Measurements from ENCODE around the gene MELTF. TPM values are rescaled to one million over a fixed set of nuclear protein-coding genes. Genes with fewer than 3 reads are reported as not detected.

MELTF gene
- total and polyA plus RNA-seq, 2 of the 13 experiments (the other 11 are each of a cell fraction or from before 2014, with no cell fraction given), result 3.2 to 7.5 TPM

- no peak for TF ChIP-seq GMEB2 (CRISPR knock-in tag; IDR thresholded peaks at IDR 0.05; ENCODE audit: low read depth)
- no peak for TF ChIP-seq YEATS2 (CRISPR knock-in tag; IDR thresholded peaks at IDR 0.05; ENCODE audit: borderline replicate concordance)
- no peak for TF ChIP-seq SMARCE1 (IDR thresholded peaks at IDR 0.05; ENCODE audit: borderline replicate concordance)
- 0 out of 2 replicates have a peak, but pooled peaks have one; percentile 15 for TF ChIP-seq ZNF879 (CRISPR knock-in tag; IDR thresholded peaks at IDR 0.05)
- TF ChIP-seq CHD2 (IDR thresholded peaks at IDR 0.05; ENCODE audit: low read depth, low read length), result no peak
- peak; percentile 60; the same call in 1 of the 2 replicates for TF ChIP-seq KDM6A (CRISPR knock-in tag; IDR thresholded peaks at IDR 0.05; ENCODE audit: low read depth)
- TF ChIP-seq PHF5A (CRISPR knock-in tag; IDR thresholded peaks at IDR 0.05; ENCODE audit: low read depth, unreplicated experiment), result peak; percentile 12
- no peak for TF ChIP-seq ZNF446 (CRISPR knock-in tag; IDR thresholded peaks at IDR 0.05)
- TF ChIP-seq U2AF1 (optimal IDR thresholded peaks at IDR 0.05; ENCODE audit: low read depth, low read length), result no peak
- peak; percentile 56; the same call in 1 of the 2 replicates for TF ChIP-seq NFKB2 (CRISPR knock-in tag; IDR thresholded peaks at IDR 0.05; ENCODE audit: borderline replicate concordance)
- peak; percentile 79 for TF ChIP-seq ZNF574 (CRISPR knock-in tag; IDR thresholded peaks at IDR 0.05)
- no peak; the same call in 1 of the 2 replicates for TF ChIP-seq MED13 (CRISPR knock-in tag; IDR thresholded peaks at IDR 0.05)
- no peak for TF ChIP-seq BRCA1 (CRISPR knock-in tag; IDR thresholded peaks at IDR 0.05)
- TF ChIP-seq MED8 (CRISPR knock-in tag; IDR thresholded peaks at IDR 0.05; ENCODE audit: insufficient replicate concordance), result peak; percentile 49
- no peak for TF ChIP-seq ZBTB3 (CRISPR knock-in tag; IDR thresholded peaks at IDR 0.05; ENCODE audit: borderline replicate concordance, low read depth)
- TF ChIP-seq HNRNPH1 (optimal IDR thresholded peaks at IDR 0.05; ENCODE audit: low read depth, low read length), result no peak
- TF ChIP-seq BRF2 (CRISPR knock-in tag; IDR thresholded peaks at IDR 0.05), result no peak
- TF ChIP-seq ZNF549 (CRISPR knock-in tag; IDR thresholded peaks at IDR 0.05), result 0 out of 2 replicates have a peak, but pooled peaks have one; percentile 29
- TF ChIP-seq MTA1 (CRISPR knock-in tag; IDR thresholded peaks at IDR 0.05; ENCODE audit: borderline replicate concordance), result peak; percentile 96; the same call in 1 of the 2 replicates
- peak; percentile 15; the same call in 1 of the 2 replicates for TF ChIP-seq FOXK1 (CRISPR knock-in tag; IDR thresholded peaks at IDR 0.05; ENCODE audit: borderline replicate concordance, low read depth)
- TF ChIP-seq ZNF350 (CRISPR knock-in tag; IDR thresholded peaks at IDR 0.05; ENCODE audit: borderline replicate concordance, low read depth), result peak; percentile 21; the same call in 1 of the 2 replicates
- peak; percentile 80; the same call in 1 of the 2 replicates for TF ChIP-seq HNF4G (IDR thresholded peaks at IDR 0.05; ENCODE audit: borderline replicate concordance, low read depth, low read length)
- TF ChIP-seq HNF4G (CRISPR knock-in tag; IDR thresholded peaks at IDR 0.05; ENCODE audit: borderline replicate concordance, low read depth), result peak; percentile 69; the same call in 1 of the 2 replicates
Observed at GRCh38 chr3:196988241-196989029, 41.2 kb downstream of the MELTF start (continued).

All from HepG2 (cell line).